Measurements from ENCODE around the gene PLCB2. TPM values are rescaled to one million over a fixed set of nuclear protein-coding genes. Genes with fewer than 3 reads are reported as not detected.

The PLCB2 gene
- total and polyA plus RNA-seq, 2 experiments from 2014 or later = 9.5 to 13.8 TPM

- H3K9me3 Mint-ChIP-seq = no peaks in the 10 kb centered on the region
- peaks cover 25% of the 10 kb centered on the region for H3K4me1 Mint-ChIP-seq
- Histone ChIP-seq H3K4me1 (ENCODE audit: insufficient read depth) (peaks cover 14% of the 10 kb centered on the region), H3K9me2 (ENCODE audit: insufficient read depth) (no peaks in the 10 kb centered on the region), H3K4me3 (peak within 1 kb of the TSS; percentile 51), H3F3A (replicated peaks; ENCODE audit: low read depth) (peaks cover 17% of the 10 kb centered on the region; the same call in 1 of the 2 replicates), H3K36me3 (ENCODE audit: insufficient read depth) (no peaks in the 10 kb centered on the region), H3K27ac (ENCODE audit: low read depth) (no peak within 1 kb of the TSS), H3K27me3 (ENCODE audit: insufficient read depth) (peaks cover 8% of the 10 kb centered on the region; the same call in 1 of the 2 replicates), H2AFZ (peak within 1 kb of the TSS; percentile 98), H3K79me2 (replicated peaks; ENCODE audit: insufficient read depth) (no peaks in the 10 kb centered on the region), H4K20me1 (replicated peaks; ENCODE audit: insufficient read depth) (no peaks in the 10 kb centered on the region), H3K4me2 (peak within 1 kb of the TSS; percentile 78)
- no peaks in the 10 kb centered on the region; the same call in 2 of the 3 replicates for H3K36me3 Mint-ChIP-seq (ENCODE audit: low read depth)
- peak within 1 kb of the TSS; percentile 71 for H3K27ac Mint-ChIP-seq
- H3K27me3 Mint-ChIP-seq (ENCODE audit: insufficient read depth, low read depth, poor library complexity) = peaks cover 19% of the 10 kb centered on the region
- peak within 1 kb of the TSS; percentile 68 for H3K4me3 Mint-ChIP-seq
- DNase-seq (ENCODE audit: low spot score) = peak; percentile 87
- TF ChIP-seq REST (IDR thresholded peaks at IDR 0.05; ENCODE audit: unreplicated experiment) (no peak), CREB1 (CRISPR knock-in tag; IDR thresholded peaks at IDR 0.05; ENCODE audit: low read depth) (0 out of 2 replicates have a peak, but pooled peaks have one; percentile 4), NANOG (IDR thresholded peaks at IDR 0.05; ENCODE audit: borderline replicate concordance) (no peak)
- ATAC-seq = peak; percentile 91
These were observed 69.0 kb downstream of the PLCB2 start, which contains the start of gene PAK6 for GRCh38 chr15:40238532-40239403. Gene PAK6, plus strand, starts transcription at chr15:40239063. Its CDS starts 25,723 bp downstream, at chr15:40264786.

Other genes with a start within 250 kb of the PLCB2 start
- 16.0 and 20.3 TPM in 2 replicates for gene BMF, start 199.1 kb downstream of the PLCB2 start, total RNA-seq (2014; rRNA removed; shearing (Covaris generic))
- 2.0 and 2.5 TPM in 2 replicates for gene BMF, start 199.1 kb downstream of the PLCB2 start, polyA plus RNA-seq (2016; fragmentation: Nextera tagmentation; extraction: Ambion mirVana)
- gene BUB1B, start 146.9 kb downstream of the PLCB2 start, total RNA-seq (2014; rRNA removed; shearing (Covaris generic)) = 113 and 160 TPM in 2 replicates
- 69.3 and 77.7 TPM in 2 replicates for gene BUB1B, start 146.9 kb downstream of the PLCB2 start, polyA plus RNA-seq (2016; fragmentation: Nextera tagmentation; extraction: Ambion mirVana)
- 6.6 and 20.0 TPM in 2 replicates for gene PAK6, start 68.9 kb downstream of the PLCB2 start, total RNA-seq (2014; rRNA removed; shearing (Covaris generic))
- gene PAK6, start 68.9 kb downstream of the PLCB2 start, polyA plus RNA-seq (2016; fragmentation: Nextera tagmentation; extraction: Ambion mirVana) = 2.4 and 2.9 TPM in 2 replicates
- 0.59 and 0.74 TPM in 2 replicates for gene ANKRD63, start 24.9 kb downstream of the PLCB2 start, total RNA-seq (2014; rRNA removed; shearing (Covaris generic))
- gene ANKRD63, start 24.9 kb downstream of the PLCB2 start, polyA plus RNA-seq (2016; fragmentation: Nextera tagmentation; extraction: Ambion mirVana) = not detected in 2 replicates
- gene INAFM2, start 15.8 kb upstream of the PLCB2 start, total RNA-seq (2014; rRNA removed; shearing (Covaris generic)) = 32.7 and 33.0 TPM in 2 replicates
- 18.1 and 20.0 TPM in 2 replicates for gene INAFM2, start 15.8 kb upstream of the PLCB2 start, polyA plus RNA-seq (2016; fragmentation: Nextera tagmentation; extraction: Ambion mirVana)
- 0.97 and 1.2 TPM in 2 replicates for gene CCDC9B, start 33.0 kb upstream of the PLCB2 start, total RNA-seq (2014; rRNA removed; shearing (Covaris generic))
- gene CCDC9B, start 33.0 kb upstream of the PLCB2 start, polyA plus RNA-seq (2016; fragmentation: Nextera tagmentation; extraction: Ambion mirVana) = 0.18 and 0.23 TPM in 2 replicates
- gene PHGR1, start 43.1 kb upstream of the PLCB2 start, total RNA-seq (2014; rRNA removed; shearing (Covaris generic)) = not detected in 2 replicates
- not detected in 2 replicates for gene PHGR1, start 43.1 kb upstream of the PLCB2 start, polyA plus RNA-seq (2016; fragmentation: Nextera tagmentation; extraction: Ambion mirVana)
- gene DISP2, start 50.3 kb upstream of the PLCB2 start, total RNA-seq (2014; rRNA removed; shearing (Covaris generic)) = 1.0 and 1.3 TPM in 2 replicates
- 2.2 and 2.5 TPM in 2 replicates for gene DISP2, start 50.3 kb upstream of the PLCB2 start, polyA plus RNA-seq (2016; fragmentation: Nextera tagmentation; extraction: Ambion mirVana)
- 67.9 and 76.4 TPM in 2 replicates for gene KNSTRN, start 74.8 kb upstream of the PLCB2 start, total RNA-seq (2014; rRNA removed; shearing (Covaris generic))
- 62.7 and 80.4 TPM in 2 replicates for gene KNSTRN, start 74.8 kb upstream of the PLCB2 start, polyA plus RNA-seq (2016; fragmentation: Nextera tagmentation; extraction: Ambion mirVana)
- 64.0 and 75.4 TPM in 2 replicates for gene IVD, start 97.9 kb upstream of the PLCB2 start, total RNA-seq (2014; rRNA removed; shearing (Covaris generic))
- gene IVD, start 97.9 kb upstream of the PLCB2 start, polyA plus RNA-seq (2016; fragmentation: Nextera tagmentation; extraction: Ambion mirVana) = 53.5 and 54.1 TPM in 2 replicates
- 32.4 and 40.1 TPM in 2 replicates for gene BAHD1, start 133.0 kb upstream of the PLCB2 start, total RNA-seq (2014; rRNA removed; shearing (Covaris generic))
- gene BAHD1, start 133.0 kb upstream of the PLCB2 start, polyA plus RNA-seq (2016; fragmentation: Nextera tagmentation; extraction: Ambion mirVana) = 11.2 and 11.6 TPM in 2 replicates
- gene CHST14, start 163.0 kb upstream of the PLCB2 start, total RNA-seq (2014; rRNA removed; shearing (Covaris generic)) = 15.6 and 17.9 TPM in 2 replicates
- 8.4 and 10.0 TPM in 2 replicates for gene CHST14, start 163.0 kb upstream of the PLCB2 start, polyA plus RNA-seq (2016; fragmentation: Nextera tagmentation; extraction: Ambion mirVana)

Measured in GM23338 (cell line).